Measurements from ENCODE around the gene SLC2A1.

SLC2A1 gene

GRCh38 chr1:42971841-42972291 is 13.2 kb upstream of the SLC2A1 start:
- TF ChIP-seq CTCF (IDR thresholded peaks at IDR 0.05; ENCODE audit: low read depth, low read length): no peak
- no peak overlapping the region for H3K4me3 ChIP-seq (ENCODE audit: low read depth, low read length)

GRCh38 chr1:42970143-42970542 is 11.5 kb upstream of the SLC2A1 start:
- no peak for TF ChIP-seq CTCF (IDR thresholded peaks at IDR 0.05; ENCODE audit: low read depth, low read length)
- no peak overlapping the region for H3K4me3 ChIP-seq (ENCODE audit: low read depth, low read length)

GRCh38 chr1:42968654-42969053 is 10.0 kb upstream of the SLC2A1 start:
- TF ChIP-seq CTCF (IDR thresholded peaks at IDR 0.05; ENCODE audit: low read depth, low read length): no peak

GRCh38 chr1:42966688-42967612 is 8.3 kb upstream of the SLC2A1 start:
- TF ChIP-seq CTCF (IDR thresholded peaks at IDR 0.05; ENCODE audit: low read depth, low read length): no peak
- no peak overlapping the region; the same call in 1 of the 2 replicates for H3K4me3 ChIP-seq (ENCODE audit: low read depth, low read length)

More at GRCh38 chr1:42968654-42969053, 10.0 kb upstream of the SLC2A1 start:
- no peak overlapping the region for H3K4me3 ChIP-seq (ENCODE audit: low read depth, low read length)

- TF ChIP-seq CTCF (IDR thresholded peaks at IDR 0.05; ENCODE audit: low read depth, low read length): no peak
- no peak overlapping the region for H3K4me3 ChIP-seq (ENCODE audit: low read depth, low read length)
Observed at GRCh38 chr1:42965378-42965777, 6.7 kb upstream of the SLC2A1 start.

GRCh38 chr1:42964044-42964812 is 5.6 kb upstream of the SLC2A1 start:
- no peak overlapping the region for H3K4me3 ChIP-seq (ENCODE audit: low read depth, low read length)
- no peak for TF ChIP-seq CTCF (IDR thresholded peaks at IDR 0.05; ENCODE audit: low read depth, low read length)

All from WI38 (cell line).